Measurements from ENCODE around the gene FOXD4L5.
"Not testable (repeated sequence)": the region's sequence is repeated elsewhere in the genome, so short reads cannot be mapped to it uniquely, and the experiment has no call there.

The FOXD4L5 gene

GRCh38 chr9:65285109-65285508 is at the start of gene FOXD4L5:
Gene FOXD4L5, minus strand, starts transcription at chr9:65285209. Its CDS starts 832 bp downstream, at chr9:65284377.
- not testable (repeated sequence) for DNase-seq (ENCODE audit: low spot score)

- not testable (repeated sequence) for DNase-seq (ENCODE audit: low spot score)
Observed at GRCh38 chr9:65283943-65284342, 1.1 kb downstream of the FOXD4L5 start.

GRCh38 chr9:65282976-65283375 is 2.0 kb downstream of the FOXD4L5 start:
- DNase-seq (ENCODE audit: low spot score): not testable (repeated sequence)
